BLaER1 (cell line): ENCODE data around the gene GHR.

ENCODE experiments used
- H3K27ac ChIP-seq: shearing (Covaris generic); formaldehyde crosslinking; 2 replicates; pipeline ENCODE4 v1.8.1; 2022
- H3K27me3 ChIP-seq: shearing (Covaris generic); formaldehyde crosslinking; 2 replicates; pipeline ENCODE4 v1.8.1; 2022
- H3K36me3 ChIP-seq: shearing (Covaris generic); formaldehyde crosslinking; 2 replicates; pipeline ENCODE4 v1.8.1; 2022
- H3K4me1 ChIP-seq: shearing (Covaris generic); formaldehyde crosslinking; 2 replicates; pipeline ENCODE4 v1.8.1; 2022
- H3K4me2 ChIP-seq: shearing (Covaris generic); formaldehyde crosslinking; 2 replicates; pipeline ENCODE4 v1.8.1; 2022
- H3K4me3 ChIP-seq: shearing (Covaris generic); formaldehyde crosslinking; 2 replicates; pipeline ENCODE4 v1.8.1; 2022
- H3K9ac ChIP-seq: shearing (Covaris generic); formaldehyde crosslinking; 2 replicates; pipeline ENCODE4 v1.8.1; 2022
- H3K9me3 ChIP-seq: shearing (Covaris generic); formaldehyde crosslinking; 2 replicates; pipeline ENCODE4 v1.8.1; 2022
- H4K20me1 ChIP-seq: shearing (Covaris generic); formaldehyde crosslinking; 2 replicates; pipeline ENCODE4 v1.8.1; 2022
- Cebpa-rat ChIP-seq: shearing (Covaris generic); IDR thresholded peaks from 2 replicates; pipeline ENCODE4 v1.8.1; 2022

The GHR gene

DNA sequence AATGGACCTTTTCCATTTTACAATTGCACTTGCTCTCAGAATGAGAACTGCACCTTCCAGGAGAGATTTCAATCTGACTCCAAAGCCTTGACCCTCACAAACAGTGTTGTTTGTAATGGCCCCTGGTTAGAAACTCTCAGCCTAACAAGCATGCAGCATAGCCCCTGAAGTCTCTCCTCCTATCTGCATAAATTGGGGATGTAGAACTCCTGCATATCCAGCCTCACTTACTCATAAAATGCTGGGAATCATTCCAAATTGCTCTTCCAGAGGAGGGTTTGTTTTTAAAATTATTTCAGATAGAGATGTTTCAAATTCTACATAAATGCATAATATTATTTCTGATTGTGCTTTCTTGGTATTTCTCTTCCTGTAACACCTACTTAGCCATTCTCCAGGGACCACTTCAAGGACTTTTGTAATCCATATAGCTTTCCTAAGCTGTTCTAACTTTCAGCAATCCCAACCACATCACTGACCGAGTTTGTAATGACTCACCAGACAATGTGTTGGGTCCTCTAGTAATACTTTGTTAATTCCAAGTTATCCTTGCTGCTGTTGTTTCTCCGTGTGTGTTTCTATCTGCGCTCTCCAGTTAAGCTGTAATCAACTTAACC lies 189.6 kb downstream of the GHR start:
- Histone ChIP-seq H4K20me1 (no peaks in the 10 kb centered on the region), H3K4me3 (no peak overlapping the region), H3K4me2 (no peak overlapping the region), H3K27ac (no peak overlapping the region), H3K9me3 (no peaks in the 10 kb centered on the region), H3K36me3 (no peaks in the 10 kb centered on the region), H3K4me1 (no peaks in the 10 kb centered on the region), H3K9ac (no peak overlapping the region), H3K27me3 (no peaks in the 10 kb centered on the region)
- no peak for TF ChIP-seq Cebpa-rat

GRCh38 chr5:42614509-42614908 lies 191.3 kb downstream of the GHR start:
- no peak for TF ChIP-seq Cebpa-rat
- no peak overlapping the region for H3K4me2 ChIP-seq
- H4K20me1 ChIP-seq = no peaks in the 10 kb centered on the region
- H3K9ac ChIP-seq = no peak overlapping the region
- no peaks in the 10 kb centered on the region for H3K4me1 ChIP-seq
- H3K9me3 ChIP-seq = no peaks in the 10 kb centered on the region
- no peak overlapping the region for H3K27ac ChIP-seq
- H3K27me3 ChIP-seq = no peaks in the 10 kb centered on the region
- H3K36me3 ChIP-seq = no peaks in the 10 kb centered on the region
- no peak overlapping the region for H3K4me3 ChIP-seq

GRCh38 chr5:42620579-42621216 lies 197.5 kb downstream of the GHR start:
- TF ChIP-seq Cebpa-rat = no peak
- Histone ChIP-seq H3K4me1 (peaks cover 23% of the 10 kb centered on the region), H3K9me3 (no peaks in the 10 kb centered on the region), H3K27me3 (no peaks in the 10 kb centered on the region), H3K27ac (peak overlapping the region; percentile 70), H3K4me2 (peak overlapping the region; percentile 57), H4K20me1 (no peaks in the 10 kb centered on the region), H3K9ac (no peak overlapping the region), H3K36me3 (no peaks in the 10 kb centered on the region), H3K4me3 (no peak overlapping the region)

GRCh38 chr5:42621242-42621641 lies 198.0 kb downstream of the GHR start:
- H3K27ac ChIP-seq = peak overlapping the region; percentile 70
- no peak overlapping the region for H3K9ac ChIP-seq

GRCh38 chr5:42621662-42622061 lies 198.4 kb downstream of the GHR start:
- TF ChIP-seq Cebpa-rat = no peak
- Histone ChIP-seq H3K4me2 (peak overlapping the region; percentile 57), H4K20me1 (no peaks in the 10 kb centered on the region), H3K27ac (peak overlapping the region; percentile 70), H3K4me3 (no peak overlapping the region), H3K9me3 (no peaks in the 10 kb centered on the region), H3K4me1 (peaks cover 23% of the 10 kb centered on the region), H3K27me3 (no peaks in the 10 kb centered on the region), H3K9ac (no peak overlapping the region), H3K36me3 (no peaks in the 10 kb centered on the region)

More at GRCh38 chr5:42621242-42621641, 198.0 kb downstream of the GHR start:
- Histone ChIP-seq H3K9me3 (no peaks in the 10 kb centered on the region), H3K27me3 (no peaks in the 10 kb centered on the region), H3K36me3 (no peaks in the 10 kb centered on the region), H4K20me1 (no peaks in the 10 kb centered on the region), H3K4me2 (peak overlapping the region; percentile 57), H3K4me1 (peaks cover 23% of the 10 kb centered on the region), H3K4me3 (no peak overlapping the region)
- TF ChIP-seq Cebpa-rat = no peak

DNA sequence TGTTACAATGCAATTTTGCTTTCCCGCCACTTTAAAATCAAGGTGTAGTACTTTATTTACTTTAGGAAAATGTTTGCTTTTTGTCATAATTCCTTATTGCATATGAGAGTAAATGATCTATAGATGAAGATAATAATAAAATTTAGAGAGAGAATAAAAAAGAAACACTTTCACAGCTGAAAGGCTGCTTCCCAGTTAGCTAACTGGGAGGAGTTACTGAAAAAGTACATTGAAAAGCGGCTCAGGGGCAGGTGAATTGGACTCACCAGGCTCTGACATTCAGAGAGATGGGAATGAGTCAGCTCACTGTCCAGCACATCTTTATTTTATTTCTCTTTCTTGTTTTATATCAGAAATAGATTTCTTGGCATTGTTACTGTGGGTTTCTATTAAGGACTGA lies 201.7 kb downstream of the GHR start:
- Histone ChIP-seq H3K4me1 (peaks cover 23% of the 10 kb centered on the region), H3K4me3 (no peak overlapping the region), H3K36me3 (no peaks in the 10 kb centered on the region), H3K9ac (no peak overlapping the region), H3K27me3 (no peaks in the 10 kb centered on the region), H3K9me3 (no peaks in the 10 kb centered on the region), H3K4me2 (no peak overlapping the region), H3K27ac (no peak overlapping the region), H4K20me1 (no peaks in the 10 kb centered on the region)
- no peak for TF ChIP-seq Cebpa-rat

- Histone ChIP-seq H3K36me3 (no peaks in the 10 kb centered on the region), H3K4me2 (no peak overlapping the region), H3K27ac (no peak overlapping the region), H3K4me1 (peaks cover 12% of the 10 kb centered on the region), H4K20me1 (no peaks in the 10 kb centered on the region), H3K9me3 (no peaks in the 10 kb centered on the region), H3K4me3 (no peak overlapping the region), H3K9ac (no peak overlapping the region), H3K27me3 (no peaks in the 10 kb centered on the region)
- TF ChIP-seq Cebpa-rat = no peak
Observed at GRCh38 chr5:42626462-42626861, 203.2 kb downstream of the GHR start.

DNA sequence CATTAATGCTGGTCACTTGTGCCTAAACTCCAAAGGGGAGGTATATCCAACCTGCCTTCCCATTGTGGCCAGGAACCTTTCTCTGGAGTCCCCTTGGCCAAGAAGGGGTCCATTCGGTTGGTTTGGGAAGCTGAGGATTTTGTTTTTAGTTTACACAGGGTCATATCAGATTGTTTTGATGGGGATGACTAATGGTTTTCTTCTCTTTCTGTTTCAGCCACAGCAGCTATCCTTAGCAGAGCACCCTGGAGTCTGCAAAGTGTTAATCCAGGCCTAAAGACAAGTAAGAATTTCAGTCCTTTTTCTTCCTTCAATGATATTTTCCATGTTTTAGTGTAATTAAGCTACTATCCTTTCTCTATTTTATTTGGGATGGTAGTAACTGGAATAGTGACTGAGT lies 205.6 kb downstream of the GHR start:
- Histone ChIP-seq H3K36me3 (no peaks in the 10 kb centered on the region), H3K4me1 (no peaks in the 10 kb centered on the region; the same call in 1 of the 2 replicates), H3K9ac (no peak overlapping the region), H3K9me3 (no peaks in the 10 kb centered on the region), H3K27ac (no peak overlapping the region), H4K20me1 (no peaks in the 10 kb centered on the region), H3K27me3 (no peaks in the 10 kb centered on the region), H3K4me3 (no peak overlapping the region), H3K4me2 (no peak overlapping the region)
- no peak for TF ChIP-seq Cebpa-rat

DNA sequence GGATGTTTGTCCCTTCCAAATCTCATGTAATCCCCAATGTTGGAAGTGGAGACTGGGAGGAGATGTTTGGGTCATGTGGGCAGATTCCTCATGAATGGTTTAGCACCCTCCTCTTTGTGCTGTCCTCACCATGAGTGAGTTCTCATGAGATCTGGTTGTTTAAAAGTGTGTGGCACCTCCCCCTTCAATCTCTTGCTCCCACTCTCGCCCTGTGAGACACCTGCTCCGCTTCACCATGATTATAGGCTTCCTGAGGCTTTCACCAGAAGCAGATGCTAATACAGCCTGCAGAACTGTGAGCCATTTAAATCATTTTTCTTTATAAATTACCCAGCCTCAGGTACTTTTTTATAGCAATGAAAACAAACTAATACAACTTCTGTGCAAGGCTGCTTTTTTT lies 206.0 kb downstream of the GHR start:
- Histone ChIP-seq H3K36me3 (no peaks in the 10 kb centered on the region), H3K27me3 (no peaks in the 10 kb centered on the region), H3K4me3 (no peak overlapping the region), H4K20me1 (no peaks in the 10 kb centered on the region), H3K4me1 (no peaks in the 10 kb centered on the region; the same call in 1 of the 2 replicates), H3K9ac (no peak overlapping the region), H3K4me2 (no peak overlapping the region), H3K27ac (no peak overlapping the region), H3K9me3 (no peaks in the 10 kb centered on the region)
- no peak for TF ChIP-seq Cebpa-rat

DNA sequence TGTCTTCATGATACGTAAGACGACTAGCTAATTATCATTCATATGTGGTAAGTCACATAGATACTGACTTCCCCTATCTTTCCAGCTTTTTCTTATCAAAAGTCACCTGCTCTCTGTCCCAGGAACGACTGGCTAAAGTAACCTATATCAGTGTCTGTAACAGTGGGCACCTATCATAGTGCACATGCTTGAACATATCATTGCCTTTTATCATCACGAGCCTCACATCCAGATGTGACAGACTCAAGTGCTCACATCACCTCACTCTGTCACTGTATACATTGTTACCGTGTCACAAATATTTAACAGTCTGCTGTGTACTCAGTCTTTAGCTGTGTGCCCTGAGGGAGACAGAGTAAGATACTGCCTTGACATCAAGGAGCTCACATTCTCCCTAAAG lies 208.0 kb downstream of the GHR start:
- no peak for TF ChIP-seq Cebpa-rat
- Histone ChIP-seq H3K9ac (no peak overlapping the region), H3K4me1 (no peaks in the 10 kb centered on the region; the same call in 1 of the 2 replicates), H3K27ac (no peak overlapping the region), H3K27me3 (no peaks in the 10 kb centered on the region), H4K20me1 (no peaks in the 10 kb centered on the region), H3K4me3 (no peak overlapping the region), H3K9me3 (no peaks in the 10 kb centered on the region), H3K36me3 (no peaks in the 10 kb centered on the region), H3K4me2 (no peak overlapping the region)
